ENCODE data around the gene NPM1.

GRCh38 chr5:171445644-171446516, 58.2 kb downstream of the NPM1 start:
- TF ChIP-seq CTCF (IDR thresholded peaks at IDR 0.05) (no peak), POLR2A (IDR thresholded peaks at IDR 0.05) (no peak)

Measured in lower leg skin (tissue), 3 donors.